Activated T-helper 1 cell treated with anti-CD3 and anti-CD28 coated beads, Interleukin-2, amount 50 U/mL, for 16 hours (primary cell): ENCODE measurements around the gene MAMSTR.
A peak's percentile ranks its signal among the peaks of the same experiment; 100 is the strongest.
"Not testable (repeated sequence)": the region's sequence is repeated elsewhere in the genome, so short reads cannot be mapped to it uniquely, and the experiment has no call there.

Experiments
- DNase-seq, 2 donors: peaks; one replicate each; pipeline ENCODE4 v3.0.0-alpha.2; 2020; ENCODE audit warnings: low read depth in 1 of 2, low spot score in 1 of 2

MAMSTR gene

DNA sequence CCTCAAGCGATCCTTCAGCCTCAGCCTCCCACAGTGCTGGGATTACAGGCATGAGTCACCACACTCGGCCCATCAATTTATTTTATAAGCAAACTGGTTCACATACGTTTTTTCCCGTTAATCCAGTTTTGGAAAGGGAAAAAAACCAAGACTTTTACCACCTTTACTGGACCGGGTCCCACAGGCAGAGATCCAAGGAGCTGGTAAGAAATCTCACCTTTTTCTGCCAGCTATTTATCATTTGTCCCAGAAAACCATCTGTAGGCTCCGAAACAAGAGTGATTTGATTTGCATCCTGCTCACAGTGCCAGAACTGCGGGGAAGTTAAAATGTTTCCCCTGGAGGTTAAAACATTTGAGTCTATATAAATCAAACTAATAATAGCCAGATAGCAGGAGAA is 30.1 kb downstream of the MAMSTR start:
- DNase-seq = no peak

DNA sequence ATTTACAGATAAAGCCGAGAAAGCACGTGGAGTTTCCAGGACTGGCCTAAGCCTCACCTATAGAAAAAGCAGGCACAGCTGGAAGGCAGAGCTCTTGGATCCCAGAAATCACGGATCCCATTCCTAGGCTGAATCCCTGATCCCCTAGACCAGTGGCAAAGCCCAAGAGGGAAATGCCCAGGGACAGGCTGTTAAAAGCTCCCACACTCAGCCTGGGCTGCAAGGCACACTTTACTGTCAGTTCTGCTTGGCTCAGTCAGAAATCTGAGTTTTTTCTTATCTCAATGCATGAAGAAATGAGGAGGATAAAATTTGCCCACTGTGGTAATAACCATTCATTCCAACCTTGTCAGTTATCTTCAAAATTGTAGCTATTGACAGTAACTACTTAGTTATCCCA is 31.7 kb downstream of the MAMSTR start:
- DNase-seq = no peak

DNA sequence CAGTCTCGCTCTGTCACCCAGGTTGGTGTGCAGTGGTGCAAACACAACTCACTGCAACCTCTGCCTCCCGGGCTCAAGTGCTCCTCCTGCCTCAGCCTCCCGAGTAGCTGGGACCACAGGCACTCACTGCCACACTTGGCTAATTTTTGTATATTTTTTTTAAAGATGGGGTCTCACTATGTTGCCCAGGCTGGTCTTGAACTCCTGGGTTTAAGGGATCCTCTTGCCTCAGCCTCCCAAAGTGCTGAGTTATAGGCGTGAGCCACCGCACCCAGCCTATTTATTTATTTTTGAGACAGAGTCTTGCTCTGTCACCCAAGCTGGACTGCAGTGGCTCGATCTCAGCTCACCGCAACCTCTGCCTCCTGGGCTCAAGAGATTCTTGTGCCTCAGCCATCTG is 32.9 kb downstream of the MAMSTR start:
- not testable (repeated sequence) for DNase-seq

DNA sequence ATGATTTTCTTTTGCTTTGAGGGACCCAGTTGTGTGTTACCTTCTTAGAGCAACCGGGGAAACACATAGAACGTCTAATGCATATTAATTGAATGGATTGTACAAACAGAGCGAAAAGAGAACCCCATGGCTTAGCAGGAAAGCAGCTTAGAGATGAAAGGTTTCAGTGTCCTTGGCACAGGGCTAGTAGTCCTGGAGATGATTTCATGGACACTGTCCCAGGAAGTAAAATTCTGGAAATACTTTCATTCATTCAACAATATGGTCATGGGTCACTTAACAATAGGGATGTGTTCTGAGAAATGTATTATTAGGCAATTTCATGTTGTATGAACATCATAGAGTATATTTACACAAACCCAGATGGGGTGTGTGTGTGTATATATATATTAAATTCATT is 33.4 kb downstream of the MAMSTR start:
- no peak for DNase-seq

DNA sequence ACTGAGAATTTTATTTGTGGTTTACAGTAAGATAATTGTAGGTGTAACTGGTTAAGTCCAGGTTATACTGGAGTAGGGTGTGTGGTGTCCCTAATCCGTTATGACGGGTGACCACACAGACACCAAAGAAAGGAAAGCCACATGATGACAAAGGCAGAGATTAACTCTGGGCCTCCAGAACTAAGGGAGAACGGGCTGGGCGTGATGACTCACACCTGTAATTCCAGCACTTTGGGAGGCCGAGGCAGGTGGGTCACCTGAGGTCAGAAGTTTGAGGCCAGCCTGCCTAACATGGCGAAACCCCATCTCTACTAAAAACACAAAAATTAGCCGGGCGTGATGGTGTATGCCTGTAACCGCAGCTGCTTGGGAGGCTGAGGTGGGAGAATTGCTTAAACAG is 33.9 kb downstream of the MAMSTR start:
- no peak for DNase-seq

DNA sequence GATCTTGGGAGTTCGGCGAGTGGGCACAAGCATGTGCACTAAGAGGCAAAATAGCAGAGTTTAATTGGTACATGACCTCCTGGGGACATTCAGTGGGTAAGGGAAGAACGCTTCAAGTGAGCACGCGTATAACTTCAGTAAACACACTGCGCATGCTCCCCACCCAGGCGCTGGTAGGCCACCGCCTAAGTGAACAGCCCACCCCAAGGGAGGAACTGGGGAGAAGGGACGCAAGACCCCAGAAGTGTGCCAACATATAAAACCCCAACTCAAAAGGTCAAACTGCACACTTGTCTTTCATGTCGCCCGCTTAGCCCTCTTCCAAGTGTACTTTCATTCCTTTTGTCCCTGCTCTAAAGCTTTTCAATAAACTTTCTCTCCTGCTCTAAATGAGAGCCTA is 36.2 kb downstream of the MAMSTR start:
- no peak for DNase-seq

DNA sequence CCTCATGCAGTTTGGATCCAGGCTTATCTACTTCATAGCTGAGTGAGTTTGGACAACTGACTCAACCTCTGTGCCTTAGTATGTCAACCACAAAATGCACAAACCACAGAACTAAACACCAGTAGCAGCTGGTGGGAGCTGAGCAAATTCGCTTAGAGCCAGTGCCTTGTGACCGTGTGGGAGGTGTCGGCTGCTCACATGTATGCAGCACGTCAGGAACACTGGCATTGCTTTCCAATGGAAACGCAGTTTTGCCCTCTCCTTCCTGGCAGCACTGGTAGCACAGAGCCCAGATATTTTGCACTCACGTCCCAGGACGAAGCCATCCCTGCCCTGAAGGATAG is 38.4 kb downstream of the MAMSTR start:
- DNase-seq = no peak

DNA sequence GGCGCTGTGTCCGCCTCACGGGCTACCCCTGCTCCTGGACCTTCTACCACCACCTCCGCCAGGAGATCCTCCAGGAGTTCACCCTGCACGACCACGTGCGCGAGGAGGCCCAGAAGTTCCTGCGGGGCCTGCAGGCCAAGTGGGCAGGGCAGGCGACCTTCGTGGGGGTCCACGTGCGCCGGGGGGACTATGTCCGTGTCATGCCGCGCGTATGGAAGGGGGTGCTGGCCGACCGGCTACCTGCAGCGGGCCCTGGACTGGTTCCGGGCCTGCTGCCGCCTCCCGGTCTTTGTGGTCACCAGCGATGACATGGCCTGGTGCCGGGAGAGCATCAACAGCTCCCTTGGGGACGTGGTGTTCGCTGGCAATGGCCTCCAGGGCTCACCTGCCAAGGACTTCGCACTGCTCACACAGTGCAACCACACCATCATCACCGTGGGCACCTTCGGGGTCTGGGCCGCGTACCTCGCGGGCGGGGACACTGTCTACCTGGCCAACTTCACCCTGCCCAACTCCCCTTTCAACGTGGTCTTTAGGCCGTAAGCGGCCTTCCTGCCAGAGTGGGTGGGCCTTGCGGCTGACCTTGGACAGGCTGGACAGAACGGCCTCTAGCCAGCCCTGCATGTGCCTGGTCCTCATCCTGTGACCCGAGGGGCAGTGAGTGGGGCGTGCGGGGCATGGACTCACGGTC is 38.9 kb downstream of the MAMSTR start:
- DNase-seq = no peak

DNA sequence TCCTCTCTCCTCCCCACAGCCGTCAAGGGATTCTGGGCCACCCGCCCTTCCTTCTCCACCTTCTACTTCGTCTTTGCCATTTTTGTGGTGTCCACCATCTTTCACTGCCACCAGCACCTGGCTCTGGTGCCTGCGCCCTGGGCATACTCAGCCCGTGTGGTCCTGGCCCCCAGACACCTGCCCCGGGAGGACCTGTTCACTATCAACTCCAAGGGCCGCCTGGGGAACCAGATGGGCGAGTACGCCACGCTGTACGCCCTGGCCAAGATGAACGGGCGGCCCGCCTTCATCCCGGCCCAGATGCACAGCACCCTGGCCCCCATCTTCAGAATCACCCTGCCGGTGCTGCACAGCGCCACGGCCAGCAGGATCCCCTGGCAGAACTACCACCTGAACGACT is 39.5 kb downstream of the MAMSTR start:
- DNase-seq = not testable (repeated sequence)

DNA sequence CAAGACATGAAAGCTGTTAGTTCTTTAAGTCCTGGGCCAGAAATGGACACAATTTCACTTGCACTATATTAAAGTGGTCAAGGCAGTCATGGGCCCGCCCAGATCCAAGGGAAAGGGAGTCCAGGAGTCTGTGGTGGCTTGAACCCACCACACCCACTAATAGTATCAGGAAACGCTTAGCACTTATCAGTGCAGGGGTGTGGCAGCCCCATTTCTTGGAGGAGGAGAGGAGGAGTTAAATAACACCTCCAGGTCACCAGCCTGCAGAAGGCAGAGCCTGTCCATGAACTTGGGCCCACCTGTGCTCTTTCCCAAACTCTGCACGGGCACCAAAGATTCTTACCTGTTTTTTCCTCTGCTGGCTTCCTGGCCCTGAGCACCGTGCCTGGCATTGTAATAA is 41.3 kb downstream of the MAMSTR start:
- DNase-seq = no peak

DNA sequence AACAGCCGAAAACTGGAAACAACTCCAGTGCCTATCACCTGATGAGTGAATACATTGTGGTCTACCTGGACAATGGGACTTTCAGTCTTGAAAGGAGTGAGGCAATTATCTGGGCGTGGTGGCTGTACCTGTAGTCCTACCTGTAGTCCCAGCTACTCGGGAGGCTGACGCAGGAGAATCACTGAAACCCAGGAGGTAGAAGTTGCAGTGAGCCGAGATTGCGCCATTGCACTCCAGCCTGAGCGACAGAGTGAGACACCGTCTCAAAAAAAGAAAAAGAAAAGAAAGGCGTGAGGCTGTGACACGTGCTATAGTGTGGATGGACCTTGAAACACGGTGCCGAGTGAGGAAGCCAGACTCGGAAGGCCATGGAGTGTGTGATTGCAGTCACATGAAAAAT is 42.6 kb downstream of the MAMSTR start:
- DNase-seq = no peak

DNA sequence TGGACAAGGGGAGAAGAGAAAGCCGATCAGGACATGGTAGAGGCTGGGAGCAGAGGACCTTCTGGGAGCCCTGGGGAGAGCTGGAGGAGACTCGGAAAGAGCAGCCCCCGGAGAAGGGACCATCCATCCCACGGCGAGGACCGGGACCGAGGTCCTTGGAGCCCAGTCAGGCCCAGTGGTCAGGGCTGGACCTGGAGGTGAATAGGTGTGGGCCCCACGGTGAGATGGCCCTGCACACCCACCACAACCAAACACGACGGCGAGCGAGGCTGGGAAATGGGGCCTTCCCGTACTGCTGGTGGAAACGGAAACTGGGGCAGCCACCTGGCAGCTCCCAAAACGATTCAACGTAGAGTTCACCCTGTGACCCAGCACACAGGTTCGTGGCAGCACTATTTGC is 43.0 kb downstream of the MAMSTR start:
- no peak for DNase-seq

DNA sequence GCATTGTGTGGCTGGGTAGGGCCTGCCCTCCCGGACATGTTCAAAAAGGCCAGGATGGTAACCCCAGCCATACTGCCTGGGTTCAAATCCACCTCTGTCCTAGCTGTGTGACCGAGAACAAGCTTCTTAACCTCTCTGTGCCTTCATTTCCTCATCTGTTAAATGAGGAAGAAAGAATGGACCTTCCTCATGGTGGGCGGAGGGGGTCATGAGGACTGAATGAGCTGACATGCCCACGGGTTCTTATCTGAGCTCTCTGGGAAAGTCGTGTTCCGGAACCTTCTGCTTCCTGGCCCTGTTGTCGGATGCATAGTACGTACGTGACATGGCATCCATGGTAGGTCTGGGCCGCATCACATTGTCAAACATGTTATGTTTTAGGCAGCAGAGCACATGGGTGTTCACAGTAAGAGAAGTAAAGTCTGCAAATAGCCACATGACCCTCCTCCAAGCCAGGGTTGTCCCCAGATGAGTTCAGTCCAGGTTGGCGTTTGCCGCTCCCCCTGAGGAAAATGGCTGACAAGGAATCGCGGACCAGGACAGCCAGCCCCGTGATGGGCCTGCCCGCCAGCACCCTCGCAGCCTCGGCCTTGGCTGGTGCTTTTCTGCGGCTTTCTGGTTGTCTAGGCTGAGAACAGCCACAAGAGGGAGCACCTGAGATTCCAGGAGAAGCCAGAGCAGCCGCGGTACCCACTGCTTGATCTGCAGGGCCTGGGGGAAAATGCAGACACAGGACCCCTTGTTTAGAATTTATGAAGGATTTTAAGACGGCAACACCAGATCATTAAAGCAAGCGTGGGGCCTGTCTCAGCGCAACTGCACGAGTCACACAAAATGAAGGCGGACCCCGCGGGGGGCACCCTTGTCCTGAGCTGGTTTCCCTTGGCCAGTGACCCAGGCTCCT is 44.4 kb downstream of the MAMSTR start:
- DNase-seq = peak; percentile 42 to 50

DNA sequence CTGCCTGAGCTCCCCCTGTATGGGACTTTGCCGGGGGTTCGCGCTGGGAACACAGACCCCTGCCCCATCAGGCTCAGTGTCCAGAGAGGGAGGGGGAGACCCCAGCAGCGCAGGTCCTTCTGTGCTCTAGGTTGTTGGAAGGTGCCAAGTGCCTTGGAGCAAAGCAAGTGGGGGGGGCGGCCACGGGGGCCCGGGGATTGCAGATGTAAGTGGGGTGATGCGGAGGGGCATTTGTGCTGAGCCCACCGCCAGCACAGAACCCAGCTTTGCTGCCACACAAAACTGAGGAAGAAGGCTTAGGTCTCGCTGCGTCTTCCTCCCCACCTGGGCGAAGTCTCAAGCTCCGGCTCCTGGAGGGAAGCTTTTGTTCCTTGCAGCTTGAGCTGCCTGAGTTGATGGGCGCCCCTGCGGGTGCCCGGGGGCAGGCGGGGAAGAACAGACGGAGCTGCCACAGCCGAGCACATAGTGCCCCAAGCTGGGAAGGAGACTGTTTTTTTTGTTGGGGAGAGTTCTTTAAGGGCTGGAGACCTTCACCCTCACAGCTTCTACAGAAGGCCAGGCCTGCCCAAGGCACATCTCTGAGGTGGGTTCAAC is 45.2 kb downstream of the MAMSTR start:
- no peak for DNase-seq

DNA sequence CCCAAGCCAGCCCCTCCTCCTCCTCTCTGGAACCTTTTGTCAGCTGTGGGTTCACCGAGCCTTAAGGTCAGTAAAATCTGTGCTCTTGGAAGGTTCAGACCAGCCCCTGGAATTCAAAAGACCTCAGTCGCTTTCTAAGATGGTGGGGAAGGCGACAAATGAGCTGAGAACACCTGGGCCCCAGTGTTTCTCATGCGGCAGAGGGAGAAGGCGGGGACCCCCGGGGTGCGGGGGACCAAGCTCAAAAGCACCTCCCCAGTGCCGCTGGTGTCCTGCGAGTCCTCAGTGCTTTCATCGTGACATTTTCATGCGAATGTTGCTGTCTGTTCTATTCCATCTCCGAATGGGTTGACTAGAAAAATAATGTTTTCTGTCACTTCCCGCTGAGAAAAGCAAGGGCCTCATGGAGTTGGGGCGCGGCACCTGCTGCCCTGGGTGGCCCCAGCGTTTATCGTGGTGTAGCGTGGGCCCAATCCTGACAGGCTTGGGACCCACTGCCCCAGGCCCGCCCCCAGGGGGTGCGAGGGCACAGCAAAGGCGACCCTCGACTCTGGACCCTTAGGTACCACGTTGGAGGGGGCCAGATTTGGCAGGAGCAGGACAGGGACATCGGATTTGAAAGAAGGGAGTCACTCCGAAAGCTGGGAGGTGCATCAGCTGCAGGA is 46.0 kb downstream of the MAMSTR start:
- no peak for DNase-seq

DNA sequence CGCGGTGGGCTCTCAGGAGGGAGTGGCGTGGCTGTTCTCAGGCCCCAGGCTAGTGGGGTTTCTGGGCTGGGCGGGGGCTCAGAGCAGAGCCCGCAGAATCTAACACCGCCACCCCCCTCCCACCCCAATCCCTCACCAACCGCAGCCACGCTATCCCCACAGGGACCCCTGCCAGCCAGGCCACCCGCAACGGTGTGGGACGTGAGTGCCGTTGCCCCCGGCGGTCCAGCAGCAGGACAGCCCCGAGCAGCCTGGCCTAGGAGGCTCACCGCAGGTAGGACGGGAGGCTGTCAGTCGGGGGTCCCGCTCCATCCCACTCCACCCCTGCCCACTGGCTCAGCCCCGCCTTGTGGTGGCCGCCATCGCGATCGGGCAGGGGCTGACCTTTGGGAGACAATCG is 46.5 kb downstream of the MAMSTR start, which contains the start of gene NTN5:
Gene NTN5, minus strand, starts transcription at position 24 of the 400 bp plus-strand sequence. CDS start 2,031 bp downstream, outside the sequence.
- no peak for DNase-seq

DNA sequence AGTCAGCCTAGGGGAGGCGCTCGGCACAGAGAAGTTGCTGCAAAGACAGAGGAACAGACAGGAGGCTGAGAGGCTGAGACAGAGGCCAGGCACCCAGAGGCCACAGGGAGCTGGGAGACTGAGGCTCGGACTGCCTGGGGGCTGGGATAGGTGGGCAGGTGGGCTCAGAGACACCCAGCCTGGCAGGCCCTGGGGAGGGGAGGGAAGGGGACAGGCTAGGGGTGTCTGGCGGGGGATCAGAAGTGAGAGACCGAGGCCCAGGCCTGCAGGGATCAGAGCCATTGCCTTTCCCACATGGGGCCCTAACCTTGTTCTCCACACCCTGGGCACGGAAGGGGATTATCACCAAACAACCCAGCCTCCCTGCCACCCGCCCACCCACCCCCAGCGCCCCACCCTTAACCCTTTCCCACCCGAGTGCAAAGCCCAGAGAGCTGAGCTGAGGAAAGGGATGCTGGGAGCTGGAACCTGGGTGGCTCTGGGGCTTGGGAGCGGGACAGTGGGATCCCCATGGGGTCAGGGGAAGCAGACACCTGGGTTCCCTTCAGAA is 48.0 kb downstream of the MAMSTR start:
- no peak for DNase-seq

DNA sequence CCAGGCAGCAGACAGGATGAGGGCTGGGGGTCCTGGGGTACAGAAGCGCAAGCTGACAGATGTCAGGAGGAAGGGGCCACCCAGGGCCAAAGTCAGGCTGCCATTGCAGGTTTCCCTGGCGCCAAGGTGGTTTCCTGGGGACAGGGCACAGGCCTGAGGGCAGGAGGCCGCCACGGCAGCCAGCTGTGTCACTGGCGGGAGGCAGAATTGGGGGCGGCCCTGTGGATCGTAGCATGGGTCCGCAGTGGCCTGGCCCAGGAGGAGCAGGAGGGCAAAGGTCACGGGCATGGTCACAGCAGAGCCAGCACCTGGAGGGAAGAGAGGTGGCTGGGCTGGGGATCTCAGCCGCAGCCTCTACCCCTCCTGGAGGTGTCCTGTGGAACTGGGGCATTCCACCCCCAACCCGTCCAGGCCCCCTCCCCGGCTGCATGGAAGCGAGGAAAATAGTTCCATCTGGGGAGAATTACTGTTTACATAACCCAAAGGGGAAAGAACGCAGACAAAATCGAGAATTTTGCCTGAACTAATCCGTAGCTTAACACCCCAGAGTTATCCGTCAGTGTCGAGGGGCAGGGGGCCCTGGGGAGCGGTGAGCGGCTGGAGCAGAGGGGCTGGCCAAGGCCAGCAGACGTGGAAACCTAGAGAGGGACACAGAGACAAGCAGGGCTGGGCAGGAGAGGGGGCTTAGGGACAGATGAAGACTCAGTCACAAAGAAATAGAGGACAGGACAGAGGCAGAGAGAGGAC is 48.7 kb downstream of the MAMSTR start:
- DNase-seq = no peak

DNA sequence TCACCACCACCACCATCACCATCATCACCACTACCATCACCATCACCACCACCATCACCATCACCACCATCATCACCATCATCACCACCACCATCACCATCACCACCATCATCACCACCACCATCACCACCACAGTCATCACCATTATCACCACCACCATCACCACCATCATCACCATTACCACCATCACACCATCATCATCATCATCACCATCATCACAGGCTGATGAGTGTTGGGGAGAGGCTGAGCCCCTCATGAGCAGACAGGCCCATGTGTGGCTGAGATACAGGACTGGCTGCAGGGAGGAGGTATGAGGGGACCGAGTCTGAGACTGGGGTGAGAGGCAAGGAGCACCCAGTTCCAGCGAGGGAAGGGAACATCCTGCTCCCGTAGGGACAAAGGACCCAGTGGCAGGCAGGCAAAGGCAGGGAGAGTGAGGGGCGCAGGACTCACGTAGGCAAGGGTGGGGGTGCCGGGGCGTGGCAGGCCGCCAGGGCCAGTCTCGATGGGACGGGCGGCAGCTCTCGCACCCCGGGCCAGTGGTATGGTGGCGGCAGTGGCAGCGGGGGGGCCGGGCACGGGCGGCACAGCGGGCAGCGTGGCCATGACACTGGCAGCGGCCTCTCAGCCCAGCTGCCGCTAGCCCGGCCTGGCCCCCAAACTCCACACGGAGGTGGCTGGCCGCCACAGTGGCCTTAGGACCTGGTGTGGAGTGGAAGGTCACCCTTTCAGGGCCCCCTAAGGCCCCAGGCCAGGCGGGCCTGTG is 49.4 kb downstream of the MAMSTR start:
- no peak for DNase-seq

DNA sequence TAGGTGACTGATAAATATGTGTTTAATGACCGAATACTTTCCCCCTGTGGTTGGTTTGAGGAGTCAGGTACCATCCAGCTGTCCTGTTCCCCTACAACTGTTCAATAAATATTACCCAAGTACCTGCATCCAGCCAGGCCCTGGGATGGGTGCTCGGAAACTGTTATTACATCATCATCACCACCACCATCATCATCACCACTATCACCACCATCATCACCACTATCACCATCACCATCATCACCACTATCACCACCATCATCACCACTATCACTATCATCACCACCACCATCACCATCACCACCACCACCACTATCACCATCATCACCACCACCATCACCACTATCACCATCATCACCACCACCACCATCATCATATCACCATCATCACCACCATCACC is 50.8 kb downstream of the MAMSTR start:
- DNase-seq = no peak
